Endothelial cell of umbilical vein (primary cell): Measurements from ENCODE around the gene ITM2B. TPM values are rescaled to one million over a fixed set of nuclear protein-coding genes. Genes with fewer than 3 reads are reported as not detected.

ENCODE experiments used
- BruUV-seq: library from RNA; stranded (reverse); fragments of 400-500 nt; replicated peaks from 2 replicates; lab custom pipeline; 2021; lab: Mats Ljungman, UMichigan
- CTCF ChIA-PET: fragments of 300-600, 350-600 bp; sonication (Branson Sonifier 250); formaldehyde crosslinking; loops from one replicate; lab custom pipeline; 2021; ENCODE audit warnings: antibody characterized with exemption, inconsistent platforms; lab: Charles Lee
- POLR2A ChIA-PET: fragments of 300-600, 350-600 bp; sonication (Branson Sonifier 250); formaldehyde crosslinking; loops from one replicate; lab custom pipeline; 2021; ENCODE audit warnings: antibody characterized with exemption, inconsistent platforms; lab: Charles Lee
- DNase-seq: peaks from one replicate; pipeline ENCODE4 v3.0.0-alpha.2; 2011; ENCODE audit warnings: low read depth, low spot score
- FAIRE-seq: peaks from 2 replicates; lab custom pipeline; 2011; peaks lifted over from hg19 to GRCh38; lab: Jason Lieb, UNC
- H2AFZ ChIP-seq: 2 replicates; pipeline ENCODE4 v1.6.0; 2012; ENCODE audit warnings: low read depth, low read length, control low read depth, inconsistent platforms
- H3K27ac ChIP-seq: 2 replicates; pipeline ENCODE4 v1.5.1; 2011; ENCODE audit warnings: low read depth, mild to moderate bottlenecking, control low read depth, low read length, moderate library complexity; ENCODE audit not compliant: insufficient read depth
- H3K27me3 ChIP-seq, 2 experiments: 2 replicates each; pipeline versions ENCODE4 v1.6.0 to v1.6.1; 2011; ENCODE audit warnings: low read length in 2 of 2, mixed read lengths in 1 of 2; ENCODE audit not compliant: control insufficient read depth in 2 of 2, insufficient read depth in 2 of 2
- H3K36me3 ChIP-seq, 2 experiments: 2 replicates in 1 of 2; 3 replicates in 1 of 2; pipeline ENCODE4 v1.5.1; 2011; ENCODE audit warnings: low read length in 2 of 2, mild to moderate bottlenecking in 1 of 2, moderate library complexity in 1 of 2; ENCODE audit not compliant: control insufficient read depth in 2 of 2, insufficient read depth in 2 of 2; ENCODE audit errors: extremely low read depth in 1 of 2
- H3K4me1 ChIP-seq: 3 replicates; pipeline ENCODE4 v1.5.1; 2011; ENCODE audit warnings: mild to moderate bottlenecking, low read length; ENCODE audit not compliant: control insufficient read depth, insufficient read depth; ENCODE audit errors: extremely low read depth
- H3K4me2 ChIP-seq: 2 replicates; pipeline ENCODE4 v1.6.1; 2011; ENCODE audit warnings: low read length, control low read depth, mixed read lengths; ENCODE audit not compliant: insufficient read depth
- H3K4me3 ChIP-seq, 3 experiments: fragments of 200-600 bp in 1 of 3; sonication (generic), shearing (Covaris generic) in 1 of 3; replicated peaks in 1 of 3; 2 replicates each; pipeline ENCODE4 v1.5.1; 2011 to 2016; ENCODE audit warnings: control low read depth in 3 of 3, low read length in 3 of 3, mild to moderate bottlenecking in 2 of 3, inconsistent platforms in 1 of 3, low read depth in 1 of 3, moderate library complexity in 1 of 3; ENCODE audit not compliant: insufficient read depth in 1 of 3
- H3K79me2 ChIP-seq: 2 replicates; pipeline ENCODE4 v1.6.0; 2012; ENCODE audit warnings: low read length, inconsistent platforms; ENCODE audit not compliant: control insufficient read depth, insufficient read depth
- H3K9ac ChIP-seq: replicated peaks from 2 replicates; pipeline ENCODE3; 2011; ENCODE audit warnings: low read length, control low read depth; ENCODE audit not compliant: insufficient read depth; ENCODE audit errors: extremely low read depth
- H3K9me1 ChIP-seq: replicated peaks from 3 replicates; pipeline ENCODE4 v1.6.0; 2011; ENCODE audit warnings: mild to moderate bottlenecking, low read length; ENCODE audit not compliant: control insufficient read depth, insufficient read depth; ENCODE audit errors: extremely low read depth
- H3K9me3 ChIP-seq: replicated peaks from 2 replicates; pipeline ENCODE4 v1.5.1; 2012; ENCODE audit warnings: low read length, inconsistent platforms; ENCODE audit not compliant: control insufficient read depth, insufficient read depth
- H4K20me1 ChIP-seq: replicated peaks from 2 replicates; pipeline ENCODE3; 2011; ENCODE audit warnings: mild to moderate bottlenecking, low read length; ENCODE audit not compliant: control insufficient read depth, insufficient read depth; ENCODE audit errors: extremely low read depth
- CTCF ChIP-seq, 2 donors: IDR thresholded peaks; 1 replicate in 1 of 2; 2 replicates in 1 of 2; pipeline ENCODE4 v1.5.1; 2011; ENCODE audit warnings: low read length in 2 of 2, mild to moderate bottlenecking in 2 of 2, moderate library complexity in 2 of 2, control low read depth in 1 of 2, inconsistent platforms in 1 of 2, low read depth in 1 of 2; ENCODE audit not compliant: insufficient read depth in 1 of 2; ENCODE audit errors: extremely low read depth in 1 of 2
- EZH2 ChIP-seq: IDR thresholded peaks from 2 replicates; pipeline ENCODE4 v1.6.1; 2012; ENCODE audit warnings: borderline replicate concordance, low read depth, mild to moderate bottlenecking, moderate library complexity, low read length, inconsistent platforms; ENCODE audit not compliant: severe bottlenecking
- FOS ChIP-seq: IDR thresholded peaks from 2 replicates; pipeline ENCODE4 v1.6.1; 2011; ENCODE audit warnings: mild to moderate bottlenecking, low read length, moderate library complexity, borderline replicate concordance; ENCODE audit not compliant: insufficient read depth
- GATA2 ChIP-seq: IDR thresholded peaks from 2 replicates; pipeline ENCODE4 v1.7.0; 2011; ENCODE audit warnings: low read depth, mild to moderate bottlenecking, moderate library complexity, mixed read lengths, low read length; ENCODE audit not compliant: insufficient read length, insufficient read depth
- JUN ChIP-seq: IDR thresholded peaks from 2 replicates; pipeline ENCODE4 v1.6.1; 2011; ENCODE audit warnings: borderline replicate concordance, low read depth; ENCODE audit not compliant: insufficient read length, insufficient read depth
- MAX ChIP-seq: IDR thresholded peaks from 2 replicates; pipeline ENCODE4 v1.6.1; 2011; ENCODE audit not compliant: insufficient read depth, insufficient read length
- MYC ChIP-seq: IDR thresholded peaks from one replicate; pipeline ENCODE4 v1.6.1; 2011; ENCODE audit warnings: mild to moderate bottlenecking, low read depth, low read length
- POLR2A ChIP-seq: IDR thresholded peaks from 2 replicates; pipeline ENCODE4 v1.6.1; 2012; ENCODE audit warnings: low read depth, mild to moderate bottlenecking, control low read depth, low read length
- POLR2AphosphoS5 ChIP-seq: IDR thresholded peaks from 2 replicates; pipeline ENCODE4 v1.6.1; 2012; ENCODE audit warnings: low read depth, mild to moderate bottlenecking, control low read depth, low read length, moderate library complexity; ENCODE audit not compliant: insufficient read depth
- dilution Hi-C: fragments of 300-500 bp; cut with MboI; formaldehyde crosslinking; loops from one replicate; pipeline ENCODE4 v1.15.0; 2019; ENCODE audit warnings: low sequenced_read_pairs; ENCODE audit not compliant: extremely low pct_ligation_motif_present
- intact Hi-C: fragments of 100-400 bp; cut with micrococcal nuclease; formaldehyde crosslinking; loops from one replicate; pipeline ENCODE4 v1.10.0; 2022
- polyA plus RNA-seq, 4 experiments: library from polyadenylated mRNA; depleted of rRNA in 3 of 4; stranded (reverse) in 3 of 4; unstranded in 1 of 4; fragments of >200 nt; gene quantifications; 2 replicates each; pipeline versions ENCODE4 v1.2.1 to v1.2.3, GENCODE V29; 2011 to 2012; ENCODE audit warnings: missing spikeins in 1 of 4
- total RNA-seq: library from RNA; stranded (reverse); gene quantifications from 2 replicates; pipeline ENCODE4 v1.2.3, GENCODE V29; 2021

ITM2B gene
- total and polyA plus RNA-seq, 2 donors (not counting 3 experiments of a cell fraction or from before 2014, with no cell fraction given): 150 to 271 TPM

GRCh38 chr13:48296528-48296927 is 63.5 kb downstream of the ITM2B start:
- Histone ChIP-seq H3K27me3 (peaks cover 9 to 10% of the 10 kb centered on the region in 2 experiments), H3K4me3 (no peak overlapping the region), H3K4me1 (no peaks in the 10 kb centered on the region), H3K36me3 (no peaks in the 10 kb centered on the region), H3K9ac (no peak overlapping the region), H3K27ac (no peak overlapping the region), H3K9me1 (no peaks in the 10 kb centered on the region), H2AFZ (no peak overlapping the region), H3K9me3 (no peaks in the 10 kb centered on the region), H3K4me2 (no peak overlapping the region), H3K79me2 (no peaks in the 10 kb centered on the region), H4K20me1 (no peaks in the 10 kb centered on the region)
- TF ChIP-seq MYC: no peak
- no peak for TF ChIP-seq CTCF (IDR thresholded peaks at IDR 0.05; ENCODE audit: extremely low read depth in 1 of 2, insufficient read depth in 1 of 2, low read depth in 1 of 2, low read length in 2 of 2)
- no peak for TF ChIP-seq JUN
- TF ChIP-seq POLR2A: no peak
- TF ChIP-seq POLR2AphosphoS5: no peak
- no peak for TF ChIP-seq MAX
- TF ChIP-seq EZH2: no peak
- TF ChIP-seq GATA2: no peak
- TF ChIP-seq FOS: no peak
- intact Hi-C loops: no loop called here
- dilution Hi-C loops: no loop called here
- CTCF ChIA-PET: interaction anchor here (0.7 kb wide), 1 partner anchor 31 kb away, joined by 3 read pairs; no protein-coding TSS in a partner anchor
- FAIRE-seq: no peak
- BruUV-seq: no TSS peak
- POLR2A ChIA-PET: no interaction called here
- no peak for DNase-seq
